Astrocyte of the spinal cord (primary cell): ENCODE results near the gene PPP1R11.
"Not testable (repeated sequence)": the region's sequence is repeated elsewhere in the genome, so short reads cannot be mapped to it uniquely, and the experiment has no call there.

Experiments used
- DNase-seq: peaks from one replicate; pipeline ENCODE4 v3.0.0; 2011; ENCODE audit warnings: low read depth, low spot score
- H3K4me3 ChIP-seq: 2 replicates; pipeline ENCODE4 v1.5.1; 2011; ENCODE audit warnings: low read depth, mild to moderate bottlenecking, low read length, moderate library complexity
- CTCF ChIP-seq: IDR thresholded peaks from 2 replicates; pipeline ENCODE4 v1.5.1; 2012; ENCODE audit warnings: low read depth, mild to moderate bottlenecking, low read length, inconsistent platforms
- in situ Hi-C: cut with HindIII; loops from 2 replicates; pipeline ENCODE4 v1.10.0; 2017; ENCODE audit warnings: low sequenced_read_pairs

Gene PPP1R11

GRCh38 chr6:30111266-30111856, 44.4 kb downstream of the PPP1R11 start:
- no peak for DNase-seq
- no peak overlapping the region for H3K4me3 ChIP-seq
- no peak for TF ChIP-seq CTCF
- in situ Hi-C loops = no loop called here

GRCh38 chr6:30112402-30112994, 45.5 kb downstream of the PPP1R11 start:
- no peak for DNase-seq
- no peak overlapping the region for H3K4me3 ChIP-seq
- in situ Hi-C loops = no loop called here
- TF ChIP-seq CTCF = no peak

- DNase-seq = no peak
- TF ChIP-seq CTCF = no peak
- no peak within 1 kb of the TSS for H3K4me3 ChIP-seq
- in situ Hi-C loops = no loop called here
Measured at GRCh38 chr6:30113003-30113759, 46.2 kb downstream of the PPP1R11 start, which contains the start of gene TRIM31. TRIM31 (minus strand) TSS chr6:30113090; CDS start chr6:30112805, 285 bp downstream.

- H3K4me3 ChIP-seq = no peak overlapping the region
- no peak for TF ChIP-seq CTCF
- no peak for DNase-seq
- in situ Hi-C loops = no loop called here
Measured at GRCh38 chr6:30113841-30114240, 46.8 kb downstream of the PPP1R11 start.

- TF ChIP-seq CTCF = no peak
- in situ Hi-C loops = no loop called here
- DNase-seq = no peak
- H3K4me3 ChIP-seq = no peak overlapping the region
Measured at GRCh38 chr6:30116724-30117123, 49.7 kb downstream of the PPP1R11 start.

- in situ Hi-C loops, H3K4me3 ChIP-seq, DNase-seq: not testable (repeated sequence)
Measured at GRCh38 chr6:30118691-30119090, 51.7 kb downstream of the PPP1R11 start.
